HFFc6 (cell line): ENCODE results near the gene VDAC2. TPM values are rescaled to one million over a fixed set of nuclear protein-coding genes. Genes with fewer than 3 reads are reported as not detected.

Source experiments
- DNase-seq: peaks from one replicate; pipeline ENCODE4 v3.0.0-alpha.2; 2018
- H3K27ac Mint-ChIP-seq: 2 replicates; pipeline ENCODE4 v1.8.0; 2020; ENCODE audit warnings: mild to moderate bottlenecking, mixed read lengths
- H3K27me3 Mint-ChIP-seq: 2 replicates; pipeline ENCODE4 v1.8.0; 2021; ENCODE audit warnings: mild to moderate bottlenecking, moderate library complexity, mixed read lengths; ENCODE audit not compliant: insufficient read depth
- H3K36me3 Mint-ChIP-seq: 2 replicates; pipeline ENCODE4 v1.8.0; 2021; ENCODE audit warnings: low read depth, mixed read lengths
- H3K4me1 Mint-ChIP-seq: 2 replicates; pipeline ENCODE4 v1.8.0; 2020; ENCODE audit warnings: low read depth, mixed read lengths
- H3K4me3 Mint-ChIP-seq: 2 replicates; pipeline ENCODE4 v1.8.0; 2020; ENCODE audit warnings: mild to moderate bottlenecking, moderate library complexity, mixed read lengths
- H3K9me3 Mint-ChIP-seq: 2 replicates; pipeline ENCODE4 v1.8.0; 2020; ENCODE audit warnings: mild to moderate bottlenecking, mixed read lengths
- total RNA-seq, 6 experiments: library from RNA; stranded (reverse); fragmentation: NEBNext Ultra II Directional; extraction: Animal tissue kit (Norgen Biotek cat#: 25700); gene quantifications; 2 replicates in 1 of 6; 3 replicates in 5 of 6; pipeline ENCODE4 v1.2.3, GENCODE V29; 2021
- TF ChIP-seq, protein P1 (sequence below): fragments of 200-600 bp; sonication (generic); IDR thresholded peaks from 2 replicates; pipeline ENCODE4 v1.5.0; 2021; ENCODE audit warnings: antibody characterized with exemption, mild to moderate bottlenecking

VDAC2 gene
- total RNA-seq, 6 experiments from 2014 or later: 213 to 248 (median 223) TPM

DNA sequence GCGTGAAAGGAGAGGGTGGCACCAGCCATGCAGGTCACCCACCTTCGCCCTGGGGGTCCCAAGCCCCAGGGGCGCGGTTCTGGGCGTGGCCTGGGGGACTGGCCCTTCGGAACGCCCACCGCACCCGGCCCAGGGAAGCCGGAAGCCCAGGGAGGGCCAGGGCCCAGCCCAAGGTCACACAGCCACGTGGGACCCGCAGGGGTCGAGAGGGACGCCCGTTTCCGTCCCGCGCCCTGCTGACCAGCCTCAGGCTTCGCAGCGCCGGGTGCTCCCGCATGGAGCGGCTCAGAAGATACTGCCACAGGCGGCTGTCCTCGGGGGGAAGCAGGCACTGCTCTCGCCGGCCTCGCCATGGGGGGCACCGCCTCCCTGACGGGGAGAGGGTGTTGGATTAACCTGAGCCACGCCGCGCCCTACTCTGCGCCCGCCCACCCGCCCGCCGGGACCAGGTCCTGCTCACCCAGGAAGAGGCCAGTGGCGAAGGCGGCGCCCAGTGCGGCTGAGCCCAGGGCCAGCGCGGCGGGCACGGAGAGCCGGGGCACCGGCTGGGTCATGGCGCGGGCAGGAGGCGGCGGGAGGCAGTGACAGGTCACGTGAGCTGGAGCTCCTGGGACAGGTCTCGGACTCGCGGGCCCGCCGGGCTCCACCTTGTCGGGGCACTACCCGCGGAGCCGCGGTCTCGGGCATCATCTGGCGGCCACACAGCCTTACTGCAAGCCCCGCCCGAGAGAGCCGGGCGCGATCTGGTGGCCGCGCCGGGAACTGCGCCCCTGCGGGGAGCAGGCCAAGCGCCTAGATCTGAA is 25.0 kb downstream of the VDAC2 start, which contains the start of gene COMTD1:
Gene COMTD1 (minus strand): TSS at position 583 of the 803 bp plus-strand sequence. CDS start 29 bp downstream, at position 554.
- H3K4me3 Mint-ChIP-seq: peak within 1 kb of the TSS; percentile 72
- H3K4me1 Mint-ChIP-seq: peaks cover 20% of the 10 kb centered on the region
- H3K9me3 Mint-ChIP-seq: no peaks in the 10 kb centered on the region
- peaks cover 12% of the 10 kb centered on the region for H3K36me3 Mint-ChIP-seq
- peaks cover 7% of the 10 kb centered on the region for H3K27me3 Mint-ChIP-seq
- TF ChIP-seq, protein P1, sequence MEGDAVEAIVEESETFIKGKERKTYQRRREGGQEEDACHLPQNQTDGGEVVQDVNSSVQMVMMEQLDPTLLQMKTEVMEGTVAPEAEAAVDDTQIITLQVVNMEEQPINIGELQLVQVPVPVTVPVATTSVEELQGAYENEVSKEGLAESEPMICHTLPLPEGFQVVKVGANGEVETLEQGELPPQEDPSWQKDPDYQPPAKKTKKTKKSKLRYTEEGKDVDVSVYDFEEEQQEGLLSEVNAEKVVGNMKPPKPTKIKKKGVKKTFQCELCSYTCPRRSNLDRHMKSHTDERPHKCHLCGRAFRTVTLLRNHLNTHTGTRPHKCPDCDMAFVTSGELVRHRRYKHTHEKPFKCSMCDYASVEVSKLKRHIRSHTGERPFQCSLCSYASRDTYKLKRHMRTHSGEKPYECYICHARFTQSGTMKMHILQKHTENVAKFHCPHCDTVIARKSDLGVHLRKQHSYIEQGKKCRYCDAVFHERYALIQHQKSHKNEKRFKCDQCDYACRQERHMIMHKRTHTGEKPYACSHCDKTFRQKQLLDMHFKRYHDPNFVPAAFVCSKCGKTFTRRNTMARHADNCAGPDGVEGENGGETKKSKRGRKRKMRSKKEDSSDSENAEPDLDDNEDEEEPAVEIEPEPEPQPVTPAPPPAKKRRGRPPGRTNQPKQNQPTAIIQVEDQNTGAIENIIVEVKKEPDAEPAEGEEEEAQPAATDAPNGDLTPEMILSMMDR: peak; percentile 100
- H3K27ac Mint-ChIP-seq: no peak within 1 kb of the TSS
- peak; percentile 85 for DNase-seq

DNA sequence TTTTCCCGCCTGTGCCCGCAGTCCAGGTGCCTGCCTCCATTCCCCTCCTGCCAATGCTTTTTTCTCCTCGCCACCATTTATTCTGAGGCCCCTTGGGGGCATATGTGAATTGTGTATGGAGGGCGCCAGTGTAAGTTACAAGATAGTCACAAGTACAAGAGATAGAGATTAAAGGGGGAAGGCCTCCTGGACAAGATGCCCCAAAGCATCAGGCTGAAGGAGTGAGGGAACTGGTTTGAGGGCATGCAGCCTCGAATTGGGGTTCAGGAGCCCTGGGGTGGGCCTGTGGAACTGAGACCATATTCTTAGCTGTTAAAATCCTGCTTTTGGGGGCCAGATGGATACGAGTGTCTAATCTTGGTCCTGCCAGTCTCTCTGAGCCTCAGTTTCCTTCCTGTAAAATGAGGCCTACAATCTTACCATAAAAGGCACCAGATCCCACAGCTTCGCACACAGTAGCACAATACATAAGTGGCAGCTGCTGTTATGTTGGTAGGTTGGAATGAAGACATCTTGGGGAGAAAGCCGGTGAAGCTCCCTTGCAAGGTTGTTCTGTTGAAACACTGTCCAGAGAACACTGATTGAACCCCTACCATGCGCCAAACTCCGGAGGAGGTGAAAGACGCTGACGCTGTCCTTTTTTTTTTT is 25.7 kb downstream of the VDAC2 start:
- Mint-ChIP-seq H3K36me3 (peaks cover 8% of the 10 kb centered on the region), H3K27ac (no peak overlapping the region), H3K4me3 (peak overlapping the region; percentile 72; the same call in 1 of the 2 replicates), H3K9me3 (no peaks in the 10 kb centered on the region), H3K27me3 (peaks cover 12% of the 10 kb centered on the region), H3K4me1 (peaks cover 16% of the 10 kb centered on the region)
- TF ChIP-seq, protein P1: no peak; the same call in none of the 2 replicates
- no peak for DNase-seq

DNA sequence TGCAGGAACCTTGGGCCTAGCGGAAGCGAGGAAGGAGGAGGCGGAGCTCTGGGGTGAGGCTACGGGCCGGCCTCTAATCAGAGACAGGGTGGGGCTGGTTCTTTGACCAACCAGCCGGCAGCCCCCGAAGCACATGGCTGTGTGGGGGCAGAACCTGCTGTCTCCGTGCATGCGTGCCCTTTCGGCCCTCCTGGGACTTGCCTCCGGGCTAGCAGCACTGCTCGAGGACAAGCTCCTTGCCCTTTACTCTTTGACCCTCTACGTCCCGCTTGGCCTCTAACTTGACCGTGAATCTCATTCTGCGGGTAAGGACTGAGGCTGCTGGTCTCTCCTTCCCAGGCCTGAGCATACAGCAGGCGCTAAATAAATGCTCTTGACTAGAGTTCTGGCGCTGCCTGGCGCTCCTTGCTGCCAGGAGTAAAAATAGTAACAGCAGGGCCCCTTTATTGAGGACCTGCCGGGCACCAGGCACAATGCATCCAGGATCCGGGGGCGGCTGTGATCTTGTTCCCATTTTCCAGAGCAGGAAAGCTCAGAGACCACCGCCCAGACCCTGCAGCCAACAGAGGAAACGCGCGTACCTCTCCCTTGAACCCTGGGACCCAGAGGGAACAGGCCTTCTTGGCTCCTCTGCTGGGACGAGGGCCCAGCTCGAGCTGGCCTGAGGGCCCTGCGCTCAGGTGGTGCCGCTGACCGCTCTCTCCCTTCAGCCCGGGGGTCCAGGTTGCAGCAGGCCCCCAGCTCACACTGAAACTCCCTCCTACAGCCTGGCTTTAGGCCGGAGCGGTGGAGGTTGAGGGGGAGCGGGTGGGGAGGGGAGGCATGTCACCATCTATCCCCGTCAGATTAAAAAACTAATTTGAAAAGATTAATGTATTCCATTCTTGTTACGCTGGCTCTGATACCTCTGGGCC is 27.8 kb downstream of the VDAC2 start:
- H3K4me1 Mint-ChIP-seq: peaks cover 3% of the 10 kb centered on the region
- H3K27ac Mint-ChIP-seq: no peak overlapping the region
- DNase-seq: no peak
- no peaks in the 10 kb centered on the region for H3K36me3 Mint-ChIP-seq
- H3K9me3 Mint-ChIP-seq: no peaks in the 10 kb centered on the region
- peaks cover 8% of the 10 kb centered on the region for H3K27me3 Mint-ChIP-seq
- H3K4me3 Mint-ChIP-seq: no peak overlapping the region
- TF ChIP-seq, protein P1: no peak

DNA sequence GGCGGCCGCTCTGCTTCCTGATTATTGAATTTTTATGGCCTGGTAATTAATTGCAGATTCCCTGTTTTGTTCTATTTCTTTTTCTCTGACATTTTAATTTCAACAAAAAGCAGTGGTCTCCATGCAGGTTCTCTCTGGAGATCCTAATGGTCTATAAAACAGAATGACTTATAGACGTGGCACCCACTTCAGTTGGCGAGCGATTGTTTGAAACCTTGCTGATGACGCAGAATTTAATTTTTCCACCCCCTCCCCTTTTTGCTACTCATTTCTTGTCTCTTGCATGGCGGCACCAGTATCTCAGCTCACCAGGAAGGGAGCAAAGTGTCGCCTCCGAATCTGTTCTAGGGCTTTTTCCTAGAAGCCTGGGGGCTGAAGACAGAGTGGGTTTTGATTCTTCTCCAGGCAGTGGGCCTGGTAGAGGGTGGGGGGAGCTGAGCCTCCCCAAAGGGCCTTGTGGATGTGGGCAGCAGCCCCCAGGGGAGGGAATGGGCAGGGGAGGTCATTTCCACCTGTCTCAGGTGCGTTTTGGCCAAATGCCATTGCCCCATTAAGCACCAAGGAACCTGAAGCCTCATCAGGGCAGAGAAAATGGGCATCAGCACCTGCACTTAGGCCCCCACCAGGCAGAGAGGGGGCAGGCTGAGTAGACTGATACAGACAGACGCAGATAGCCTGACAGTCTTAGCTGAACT is 28.6 kb downstream of the VDAC2 start:
- Mint-ChIP-seq H3K27me3 (peaks cover 14% of the 10 kb centered on the region), H3K4me3 (no peak overlapping the region), H3K27ac (no peak overlapping the region), H3K9me3 (no peaks in the 10 kb centered on the region), H3K36me3 (no peaks in the 10 kb centered on the region), H3K4me1 (no peaks in the 10 kb centered on the region)
- TF ChIP-seq, protein P1: no peak
- no peak for DNase-seq
